HCT116 (cell line): Measurements from ENCODE around the gene FRMD4A. TPM values are rescaled to one million over a fixed set of nuclear protein-coding genes. Genes with fewer than 3 reads are reported as not detected.

Experiments
- ATAC-seq: fragments of 200-7000 bp; cut with Tn5 transposase; 2 replicates; pipeline ENCODE4 v1.9.1; 2020; ENCODE audit warnings: mild to moderate bottlenecking, moderate library complexity
- BruUV-seq: library from RNA; stranded (reverse); fragments of 400-500 nt; replicated peaks from 2 replicates; lab custom pipeline; 2021; lab: Mats Ljungman, UMichigan
- CTCF ChIA-PET: fragments of 300-600 bp; sonication (Branson Sonifier 250); formaldehyde crosslinking; loops from one replicate; lab custom pipeline; 2021; ENCODE audit warnings: antibody characterized with exemption; lab: Charles Lee
- POLR2A ChIA-PET: fragments of 300-600, 350-600 bp; sonication (Branson Sonifier 250); formaldehyde crosslinking; loops from one replicate; lab custom pipeline; 2021; ENCODE audit warnings: antibody characterized with exemption; lab: Charles Lee
- RAD21 ChIA-PET, 2 experiments: fragments of 300-600 bp; sonication (Branson Sonifier 250); formaldehyde crosslinking; loops; one replicate each; lab custom pipeline; 2023; ENCODE audit warnings: low total read pairs in 2 of 2; ENCODE audit not compliant: uncharacterized antibody in 2 of 2, unreplicated experiment in 2 of 2, low non-redundant PET in 1 of 2; lab: Charles Lee
- DNase-seq: peaks from one replicate; pipeline ENCODE4 v3.0.0-alpha.2; 2010; ENCODE audit warnings: low read depth, low spot score
- H2AFZ ChIP-seq: fragments of 200-600 bp; shearing (Covaris generic), sonication (generic); 2 replicates; pipeline ENCODE4 v1.6.1; 2017; ENCODE audit warnings: low read depth, mixed run types, mixed read lengths, antibody characterized with exemption, low read length; ENCODE audit not compliant: poor library complexity, severe bottlenecking
- H3K27ac ChIP-seq: 2 replicates; pipeline ENCODE4 v1.5.1; 2012; ENCODE audit warnings: low read depth, low read length
- H3K27me3 ChIP-seq: fragments of 200-600 bp; sonication (generic); 2 replicates; pipeline ENCODE4 v1.6.1; 2016; ENCODE audit warnings: mixed run types, low read length, mixed read lengths; ENCODE audit not compliant: insufficient read depth
- H3K36me3 ChIP-seq, 2 experiments: fragments of 200-500 bp in 1 of 2; fragments of 200-600 bp in 1 of 2; sonication (Bioruptor generic) in 1 of 2; sonication (generic) in 1 of 2; 2 replicates each; pipeline versions ENCODE4 v1.5.1 to v1.6.1; 2014 to 2016; ENCODE audit warnings: low read length in 2 of 2, inconsistent platforms in 1 of 2, mixed read lengths in 1 of 2, mixed run types in 1 of 2; ENCODE audit not compliant: insufficient read depth in 2 of 2, control insufficient read depth in 1 of 2
- H3K4me1 ChIP-seq, 2 experiments: fragments of 200-600 bp in 1 of 2; sonication (generic) in 1 of 2; 2 replicates each; pipeline versions ENCODE4 v1.5.1 to v1.6.1; 2012 to 2017; ENCODE audit warnings: low read length in 2 of 2, inconsistent platforms in 1 of 2, mild to moderate bottlenecking in 1 of 2, mixed read lengths in 1 of 2, mixed run types in 1 of 2, moderate library complexity in 1 of 2; ENCODE audit not compliant: insufficient read depth in 2 of 2, control insufficient read depth in 1 of 2
- H3K4me2 ChIP-seq: fragments of 200-600 bp; sonication (generic); 2 replicates; pipeline ENCODE4 v1.6.1; 2017; ENCODE audit warnings: mixed run types, low read length, mixed read lengths
- H3K4me3 ChIP-seq, 2 experiments: fragments of 200-600 bp in 1 of 2; sonication (generic) in 1 of 2; replicated peaks in 1 of 2; 2 replicates each; pipeline ENCODE4 v1.5.1; 2011 to 2016; ENCODE audit warnings: low read length in 2 of 2, control low read depth in 1 of 2, low read depth in 1 of 2, mild to moderate bottlenecking in 1 of 2, mixed read lengths in 1 of 2, mixed run types in 1 of 2
- H3K79me2 ChIP-seq: fragments of 200-600 bp; sonication (generic); 2 replicates; pipeline ENCODE4 v1.6.1; 2017; ENCODE audit warnings: mild to moderate bottlenecking, mixed run types, low read length, moderate library complexity, mixed read lengths; ENCODE audit not compliant: insufficient read depth
- H3K9ac ChIP-seq: fragments of 200-600 bp; sonication (generic); 2 replicates; pipeline ENCODE4 v1.6.1; 2016; ENCODE audit warnings: low read length, mixed read lengths
- H3K9me2 ChIP-seq: fragments of 200-600 bp; sonication (generic), shearing (Covaris generic); 2 replicates; pipeline ENCODE4 v1.6.1; 2017; ENCODE audit warnings: mixed run types, mild to moderate bottlenecking, moderate library complexity; ENCODE audit not compliant: insufficient read depth
- H3K9me3 ChIP-seq, 2 experiments: fragments of 200-500 bp in 1 of 2; fragments of 200-600 bp in 1 of 2; sonication (Bioruptor generic) in 1 of 2; sonication (generic) in 1 of 2; 2 replicates each; pipeline ENCODE4 v1.6.1; 2014 to 2017; ENCODE audit warnings: low read length in 2 of 2, mixed read lengths in 2 of 2, inconsistent platforms in 1 of 2, low read depth in 1 of 2, mild to moderate bottlenecking in 1 of 2, mixed run types in 1 of 2, moderate library complexity in 1 of 2; ENCODE audit not compliant: control insufficient read depth in 1 of 2, insufficient read depth in 1 of 2
- H4K20me1 ChIP-seq: fragments of 200-600 bp; sonication (generic), shearing (Covaris generic); 2 replicates; pipeline ENCODE4 v1.6.1; 2017; ENCODE audit warnings: mixed run types, mild to moderate bottlenecking, moderate library complexity; ENCODE audit not compliant: insufficient read depth
- CBX3 ChIP-seq: IDR thresholded peaks from 2 replicates; pipeline ENCODE4 v1.6.1; 2012; ENCODE audit warnings: low read depth
- CEBPB ChIP-seq: IDR thresholded peaks from 2 replicates; pipeline ENCODE4 v1.6.1; 2012; ENCODE audit warnings: low read depth
- EGR1 ChIP-seq: IDR thresholded peaks from 2 replicates; pipeline ENCODE4 v1.6.1; 2012; ENCODE audit warnings: low read depth
- ELF1 ChIP-seq: IDR thresholded peaks from 2 replicates; pipeline ENCODE4 v1.6.1; 2012; ENCODE audit warnings: low read depth, borderline replicate concordance
- EZH2 ChIP-seq: fragments of 200-600 bp; sonication (generic); IDR thresholded peaks from 2 replicates; pipeline ENCODE4 v1.6.1; 2017; ENCODE audit warnings: antibody characterized with exemption, mixed run types
- EZH2phosphoT487 ChIP-seq: fragments of 200-600 bp; IDR thresholded peaks from 2 replicates; pipeline ENCODE4 v1.6.1; 2018; ENCODE audit warnings: antibody characterized with exemption, borderline replicate concordance
- FOSL1 ChIP-seq: IDR thresholded peaks from 2 replicates; pipeline ENCODE4 v1.6.1; 2012; ENCODE audit warnings: low read depth
- JUND ChIP-seq: IDR thresholded peaks from 2 replicates; pipeline ENCODE4 v1.6.1; 2012
- POLR2A ChIP-seq: IDR thresholded peaks from 2 replicates; pipeline ENCODE4 v1.7.0; 2011; ENCODE audit warnings: borderline replicate concordance; ENCODE audit not compliant: insufficient read depth, insufficient read length; ENCODE audit errors: extremely low read depth
- POLR2AphosphoS5 ChIP-seq: IDR thresholded peaks from 2 replicates; pipeline ENCODE4 v1.6.1; 2011; ENCODE audit warnings: mild to moderate bottlenecking, low read depth, low read length, moderate library complexity
- SIN3A ChIP-seq: IDR thresholded peaks from 2 replicates; pipeline ENCODE4 v1.6.1; 2012; ENCODE audit warnings: low read depth
- SP1 ChIP-seq: IDR thresholded peaks from 2 replicates; pipeline ENCODE4 v1.6.1; 2012; ENCODE audit warnings: low read depth
- SRF ChIP-seq: IDR thresholded peaks from 2 replicates; pipeline ENCODE4 v1.6.1; 2012; ENCODE audit warnings: low read depth
- TCF7L2 ChIP-seq: IDR thresholded peaks from 2 replicates; pipeline ENCODE4 v1.7.0; 2011; ENCODE audit warnings: borderline replicate concordance, inconsistent platforms; ENCODE audit not compliant: insufficient read depth, insufficient read length; ENCODE audit errors: extremely low read depth
- YY1 ChIP-seq: IDR thresholded peaks from 2 replicates; pipeline ENCODE4 v1.6.1; 2011; ENCODE audit warnings: low read length, low read depth, moderate library complexity, mild to moderate bottlenecking; ENCODE audit not compliant: insufficient replicate concordance; ENCODE audit errors: extremely low read depth
- ZFX ChIP-seq: fragments of 450-650 bp; IDR thresholded peaks from 2 replicates; pipeline ENCODE4 v1.6.1; 2017
- ZNF274 ChIP-seq: fragments of 200-500 bp; sonication (Bioruptor generic); IDR thresholded peaks from 2 replicates; pipeline ENCODE4 v1.6.1; 2014; ENCODE audit warnings: mild to moderate bottlenecking, low read depth, low read length, inconsistent platforms
- intact Hi-C: fragments of 100-400 bp; cut with micrococcal nuclease; formaldehyde crosslinking; loops from 2 replicates; pipeline ENCODE4 v1.10.0; 2022
- total RNA-seq: library from RNA; stranded (reverse); gene quantifications from one replicate; pipeline ENCODE4 v1.2.1, GENCODE V29; 2021; ENCODE audit not compliant: unreplicated experiment
- TF ChIP-seq, protein P1 (sequence below), 3 experiments: fragments of 200-600 bp in 1 of 3; sonication (generic) in 1 of 3; IDR thresholded peaks in 2 of 3; conservative IDR thresholded peaks in 1 of 3; 2 replicates each; pipeline ENCODE4 v1.5.1; 2012 to 2017; ENCODE audit warnings: low read depth in 2 of 3, low read length in 2 of 3, antibody characterized with exemption in 1 of 3, borderline replicate concordance in 1 of 3, control low read depth in 1 of 3, mild to moderate bottlenecking in 1 of 3, mixed read lengths in 1 of 3, mixed run types in 1 of 3, moderate library complexity in 1 of 3; ENCODE audit not compliant: insufficient read depth in 1 of 3
- TF ChIP-seq, protein P2 (sequence below): IDR thresholded peaks from 2 replicates; pipeline ENCODE4 v1.6.1; 2011; ENCODE audit warnings: mild to moderate bottlenecking, low read length, moderate library complexity; ENCODE audit not compliant: insufficient replicate concordance; ENCODE audit errors: extremely low read depth

Gene FRMD4A
- total RNA-seq, 1 experiment from 2014 or later, result 0.20 TPM

DNA sequence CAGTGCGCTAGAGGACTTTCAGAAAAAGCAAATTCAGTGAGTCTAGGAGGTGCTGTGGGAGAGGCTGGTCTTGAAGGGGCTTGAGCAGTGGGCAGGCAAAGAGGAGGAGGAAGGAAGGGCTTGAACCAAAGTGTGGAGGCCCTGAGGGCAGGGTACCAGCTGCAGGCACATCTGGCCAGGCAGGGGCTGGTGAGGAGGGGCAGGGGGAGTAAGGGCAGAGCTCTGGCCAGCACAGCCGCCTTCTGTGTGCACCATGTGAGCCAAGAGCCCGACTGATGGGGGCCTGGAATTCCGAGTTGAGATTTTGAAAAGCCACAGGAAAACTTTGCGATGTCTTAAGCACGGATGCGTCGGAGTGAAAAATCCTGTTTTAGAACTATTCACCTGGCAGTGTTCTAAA is 669.5 kb downstream of the FRMD4A start:
- intact Hi-C loops, result no loop called here
- ChIA-PET RAD21 (no interaction called here), CTCF (no interaction called here)
- no peak for ATAC-seq
- no TSS peak for BruUV-seq
- H2AFZ ChIP-seq, result no peak overlapping the region
- TF ChIP-seq SP1 (no peak), POLR2A (no peak), POLR2AphosphoS5 (no peak), ELF1 (no peak), SIN3A (no peak), CBX3 (no peak), EZH2 (no peak), JUND (no peak), EZH2phosphoT487 (no peak), ZNF274 (no peak)
- TF ChIP-seq, protein P1, sequence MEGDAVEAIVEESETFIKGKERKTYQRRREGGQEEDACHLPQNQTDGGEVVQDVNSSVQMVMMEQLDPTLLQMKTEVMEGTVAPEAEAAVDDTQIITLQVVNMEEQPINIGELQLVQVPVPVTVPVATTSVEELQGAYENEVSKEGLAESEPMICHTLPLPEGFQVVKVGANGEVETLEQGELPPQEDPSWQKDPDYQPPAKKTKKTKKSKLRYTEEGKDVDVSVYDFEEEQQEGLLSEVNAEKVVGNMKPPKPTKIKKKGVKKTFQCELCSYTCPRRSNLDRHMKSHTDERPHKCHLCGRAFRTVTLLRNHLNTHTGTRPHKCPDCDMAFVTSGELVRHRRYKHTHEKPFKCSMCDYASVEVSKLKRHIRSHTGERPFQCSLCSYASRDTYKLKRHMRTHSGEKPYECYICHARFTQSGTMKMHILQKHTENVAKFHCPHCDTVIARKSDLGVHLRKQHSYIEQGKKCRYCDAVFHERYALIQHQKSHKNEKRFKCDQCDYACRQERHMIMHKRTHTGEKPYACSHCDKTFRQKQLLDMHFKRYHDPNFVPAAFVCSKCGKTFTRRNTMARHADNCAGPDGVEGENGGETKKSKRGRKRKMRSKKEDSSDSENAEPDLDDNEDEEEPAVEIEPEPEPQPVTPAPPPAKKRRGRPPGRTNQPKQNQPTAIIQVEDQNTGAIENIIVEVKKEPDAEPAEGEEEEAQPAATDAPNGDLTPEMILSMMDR (IDR thresholded peaks at IDR 0.05 in 2 of 3, conservative IDR thresholded peaks at IDR 0.05 in 1 of 3; ENCODE audit: borderline replicate concordance in 1 of 3, insufficient read depth in 1 of 3, low read depth in 2 of 3, low read length in 2 of 3), result no peak
- TF ChIP-seq, all 23 proteins: peak for 0
- POLR2A ChIA-PET, result no interaction called here
- H4K20me1 ChIP-seq, result no peaks in the 10 kb centered on the region
- H3K27me3 ChIP-seq, result no peaks in the 10 kb centered on the region
- no peaks in the 10 kb centered on the region for H3K9me2 ChIP-seq
- H3K4me2 ChIP-seq, result no peak overlapping the region
- no peak overlapping the region for H3K4me3 ChIP-seq
- H3K79me2 ChIP-seq, result no peaks in the 10 kb centered on the region
- no peaks in the 10 kb centered on the region for H3K4me1 ChIP-seq
- DNase-seq, result no peak
- no peaks in the 10 kb centered on the region for H3K9me3 ChIP-seq
- no peak overlapping the region for H3K27ac ChIP-seq
- H3K9ac ChIP-seq, result no peak overlapping the region
- no peaks in the 10 kb centered on the region for H3K36me3 ChIP-seq

GRCh38 chr10:13660551-13660920 is 670.2 kb downstream of the FRMD4A start:
- Histone ChIP-seq H3K4me3 (no peak overlapping the region), H3K9me2 (no peaks in the 10 kb centered on the region), H3K79me2 (no peaks in the 10 kb centered on the region), H4K20me1 (no peaks in the 10 kb centered on the region), H3K9me3 (no peaks in the 10 kb centered on the region), H3K9ac (no peak overlapping the region), H3K36me3 (no peaks in the 10 kb centered on the region), H3K4me2 (no peak overlapping the region), H3K4me1 (no peaks in the 10 kb centered on the region), H2AFZ (no peak overlapping the region), H3K27ac (no peak overlapping the region), H3K27me3 (no peaks in the 10 kb centered on the region)
- CTCF ChIA-PET, result no interaction called here
- DNase-seq (no peak), ATAC-seq (no peak)
- RAD21 ChIA-PET, result no interaction called here
- intact Hi-C loops, result loop anchor here (1.0 kb wide), 1 partner anchor 118 kb away; no protein-coding TSS in a partner anchor
- POLR2A ChIA-PET, result no interaction called here
- BruUV-seq, result no TSS peak
- TF ChIP-seq SRF (no peak), POLR2AphosphoS5 (no peak), CEBPB (no peak), EZH2phosphoT487 (no peak), YY1 (no peak), ZFX (no peak), ELF1 (no peak), JUND (no peak), CBX3 (no peak), SIN3A (no peak), EZH2 (no peak), ZNF274 (no peak), FOSL1 (no peak), EGR1 (no peak), TCF7L2 (no peak)
- TF ChIP-seq, protein P2, sequence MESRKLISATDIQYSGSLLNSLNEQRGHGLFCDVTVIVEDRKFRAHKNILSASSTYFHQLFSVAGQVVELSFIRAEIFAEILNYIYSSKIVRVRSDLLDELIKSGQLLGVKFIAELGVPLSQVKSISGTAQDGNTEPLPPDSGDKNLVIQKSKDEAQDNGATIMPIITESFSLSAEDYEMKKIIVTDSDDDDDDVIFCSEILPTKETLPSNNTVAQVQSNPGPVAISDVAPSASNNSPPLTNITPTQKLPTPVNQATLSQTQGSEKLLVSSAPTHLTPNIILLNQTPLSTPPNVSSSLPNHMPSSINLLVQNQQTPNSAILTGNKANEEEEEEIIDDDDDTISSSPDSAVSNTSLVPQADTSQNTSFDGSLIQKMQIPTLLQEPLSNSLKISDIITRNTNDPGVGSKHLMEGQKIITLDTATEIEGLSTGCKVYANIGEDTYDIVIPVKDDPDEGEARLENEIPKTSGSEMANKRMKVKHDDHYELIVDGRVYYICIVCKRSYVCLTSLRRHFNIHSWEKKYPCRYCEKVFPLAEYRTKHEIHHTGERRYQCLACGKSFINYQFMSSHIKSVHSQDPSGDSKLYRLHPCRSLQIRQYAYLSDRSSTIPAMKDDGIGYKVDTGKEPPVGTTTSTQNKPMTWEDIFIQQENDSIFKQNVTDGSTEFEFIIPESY, result no peak
